Stimulated activated CD8-positive, alpha-beta memory T cell treated with anti-CD3 and anti-CD28 coated beads, Interleukin-15, amount 100 ng/mL, for 48 hours (primary cell): ENCODE results near the gene CRTAP.
"Not testable (repeated sequence)": the region's sequence is repeated elsewhere in the genome, so short reads cannot be mapped to it uniquely, and the experiment has no call there.

Source experiments
- DNase-seq, 2 donors: peaks; one replicate each; pipeline ENCODE4 v3.0.0-alpha.2; 2020; ENCODE audit warnings: low read depth in 2 of 2

The CRTAP gene

DNA sequence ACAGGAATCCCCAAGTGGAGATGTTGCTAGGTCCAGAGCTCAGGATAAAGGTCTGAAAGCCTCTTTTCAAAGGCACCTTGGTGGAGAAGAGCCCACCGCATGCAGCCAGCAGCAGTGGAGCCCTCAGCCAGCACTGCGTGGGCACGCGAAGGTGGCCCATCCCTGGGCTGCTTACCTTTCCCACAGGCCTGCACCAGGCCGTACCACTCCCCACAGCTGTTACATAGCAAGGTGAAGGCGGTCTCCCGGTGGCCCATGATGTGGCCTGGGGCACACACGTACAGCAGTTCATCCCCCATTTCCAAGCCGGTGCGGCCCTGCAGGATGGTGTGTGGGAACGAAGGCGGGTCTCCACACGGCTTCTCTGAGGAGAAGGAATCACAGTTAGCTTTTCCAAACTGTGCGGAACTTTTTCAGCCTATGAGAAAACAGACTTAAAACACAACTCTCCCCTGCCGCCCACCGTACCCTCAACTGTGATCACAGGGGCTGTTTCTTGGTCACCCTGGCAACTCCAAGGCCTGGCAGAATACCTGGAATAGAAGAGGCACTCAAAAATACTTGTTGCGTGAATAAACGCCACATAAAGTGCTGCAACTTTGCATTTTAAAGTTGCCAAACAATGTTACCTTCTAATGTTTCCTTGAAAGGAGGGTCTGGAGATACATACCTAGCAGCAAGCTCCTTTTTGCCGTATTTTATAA, 61.0 kb downstream of the CRTAP start:
- no peak for DNase-seq

DNA sequence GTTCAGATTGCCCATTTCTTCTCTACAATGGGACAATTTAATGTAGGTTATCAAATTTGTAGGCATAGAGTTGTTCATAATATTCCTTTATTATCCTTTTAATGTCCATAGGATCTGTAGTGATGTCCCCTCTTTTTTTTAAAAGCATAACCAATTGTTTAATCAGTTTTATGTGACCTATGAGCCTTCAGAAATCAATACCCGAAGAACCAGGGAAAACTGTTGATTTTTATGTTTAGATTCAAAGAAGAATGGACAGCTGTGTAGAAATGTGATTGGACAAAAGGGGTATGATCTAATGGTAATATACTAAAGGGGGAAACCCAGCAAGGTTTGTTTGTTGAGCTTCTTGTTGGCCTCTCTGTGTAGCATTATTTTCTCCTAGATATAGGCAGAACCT, 65.3 kb downstream of the CRTAP start:
- DNase-seq = no peak

DNA sequence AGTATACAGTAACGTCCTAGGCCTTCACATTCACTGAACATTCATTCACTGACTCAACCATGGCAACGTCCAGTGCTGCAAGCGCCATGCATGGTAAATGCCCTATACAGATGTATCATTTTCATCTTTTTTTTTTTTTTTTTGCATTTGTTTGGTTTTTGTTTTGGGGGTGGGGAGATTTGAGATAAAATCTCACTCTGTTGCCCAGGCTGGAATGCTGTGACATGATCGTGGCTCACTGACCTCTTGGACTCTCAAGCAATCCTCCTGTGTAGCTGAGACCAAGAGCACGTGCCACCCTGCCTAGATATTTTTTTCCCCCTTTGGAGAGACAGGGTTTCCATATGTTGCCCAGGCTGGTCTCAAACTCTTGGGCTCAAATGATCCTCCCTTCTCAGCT, 67.4 kb downstream of the CRTAP start:
- DNase-seq = no peak

DNA sequence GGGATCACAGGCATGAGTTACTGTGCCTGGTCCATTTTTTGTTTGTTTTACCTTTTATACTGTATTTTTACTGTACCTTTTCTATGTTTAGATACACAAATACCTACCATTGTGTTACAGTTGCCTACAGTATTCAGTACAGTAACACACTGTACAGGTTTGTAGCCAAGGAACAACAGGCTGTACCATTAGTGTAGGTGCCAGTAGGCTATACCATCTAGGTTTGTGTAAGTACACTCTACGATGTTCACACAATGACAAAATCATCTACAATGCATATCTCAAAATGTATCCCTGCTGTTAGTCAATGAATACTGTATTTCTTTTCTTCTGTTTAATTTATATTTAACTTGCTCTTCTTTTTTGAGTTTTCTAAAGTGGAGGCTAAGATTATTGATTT, 67.8 kb downstream of the CRTAP start:
- DNase-seq = not testable (repeated sequence)

DNA sequence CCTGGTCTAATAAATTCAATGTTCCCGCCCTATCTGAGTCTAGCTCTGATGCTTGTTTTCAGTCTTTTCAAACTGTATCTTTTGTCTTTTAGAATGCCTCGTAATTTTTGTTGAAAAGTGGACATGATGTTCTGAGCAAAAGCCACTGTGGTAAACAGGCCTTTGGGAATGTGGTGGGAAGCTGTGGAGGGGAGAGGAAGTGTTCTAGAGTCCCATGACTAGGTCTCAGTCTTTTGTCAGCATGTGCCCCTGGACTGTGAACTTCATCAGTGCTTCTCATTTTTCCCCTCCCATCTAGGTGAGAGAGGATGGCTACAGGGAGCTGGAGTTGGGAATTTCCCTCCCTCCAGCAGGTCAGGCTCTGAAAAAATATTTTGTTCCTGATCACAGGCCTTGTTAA, 71.0 kb downstream of the CRTAP start:
- DNase-seq = no peak

DNA sequence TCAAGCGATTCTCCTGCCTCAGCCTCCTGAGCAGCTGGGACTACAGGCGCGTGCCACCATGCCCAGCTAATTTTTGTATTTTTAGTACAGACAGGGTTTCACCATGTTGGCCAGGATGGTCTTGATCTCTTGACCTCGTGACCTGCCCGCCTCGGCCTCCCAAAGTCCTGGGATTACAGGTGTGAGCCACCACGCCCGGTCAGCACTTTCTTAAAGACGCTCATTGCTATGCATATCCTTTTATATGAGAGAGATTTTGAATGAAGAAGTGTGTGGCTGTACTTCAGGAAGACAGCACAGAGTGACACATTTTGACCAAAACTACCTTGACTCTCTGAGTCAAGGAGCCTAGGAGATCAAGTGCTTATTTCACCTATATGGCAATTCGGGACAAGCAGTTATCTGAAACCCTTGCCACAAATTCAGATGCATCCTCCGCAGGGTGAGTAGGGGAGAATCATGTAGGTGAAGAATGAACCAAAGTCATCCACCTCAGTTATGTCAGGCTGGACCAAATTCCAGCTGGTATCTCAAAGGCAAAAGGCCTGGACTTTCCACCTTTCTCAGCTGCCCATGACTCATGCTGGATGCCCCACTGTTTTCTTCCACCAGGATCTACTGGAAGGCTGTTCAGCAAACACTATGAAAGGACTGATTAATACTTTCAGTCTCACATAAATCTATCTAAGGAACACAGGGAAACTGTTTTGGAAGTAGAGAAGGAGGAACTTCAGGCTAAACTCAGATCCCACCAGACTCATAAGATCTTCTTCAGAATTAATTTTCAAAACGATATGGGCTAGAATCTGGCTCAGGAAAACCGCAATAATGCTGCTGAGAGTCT, 72.9 kb downstream of the CRTAP start:
- no peak for DNase-seq

DNA sequence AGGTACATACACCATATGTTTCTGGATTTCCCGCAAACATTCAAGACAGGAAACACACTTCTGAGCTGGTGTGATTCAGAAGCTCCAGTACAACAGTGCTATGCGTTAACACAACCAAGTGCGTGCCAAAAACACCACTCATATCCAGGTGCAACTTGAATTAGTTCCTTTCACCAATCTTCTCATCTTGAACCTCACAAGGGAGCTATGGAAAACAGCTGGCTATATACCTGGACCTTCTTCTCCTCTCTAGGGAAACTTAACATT, 73.5 kb downstream of the CRTAP start:
- DNase-seq = no peak

DNA sequence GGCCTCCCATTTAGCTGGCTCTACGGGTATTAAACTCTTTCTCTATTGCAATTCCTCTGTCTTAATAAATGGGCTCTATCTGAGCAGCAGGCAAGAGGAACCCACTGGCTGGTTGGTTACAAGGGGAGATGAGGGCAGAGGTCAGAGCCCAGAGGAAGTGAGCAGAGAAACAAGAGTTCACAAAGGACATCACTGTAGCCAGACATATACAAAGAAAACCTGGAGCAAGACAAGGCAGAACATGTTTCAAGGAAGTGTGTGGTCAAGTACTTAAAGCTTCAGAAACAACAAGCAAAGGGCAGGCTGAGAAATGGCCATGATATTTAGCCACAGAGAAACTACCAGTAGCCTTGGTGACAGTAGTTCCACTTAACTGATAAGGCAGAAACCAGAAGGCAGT, 80.5 kb downstream of the CRTAP start:
- no peak for DNase-seq

DNA sequence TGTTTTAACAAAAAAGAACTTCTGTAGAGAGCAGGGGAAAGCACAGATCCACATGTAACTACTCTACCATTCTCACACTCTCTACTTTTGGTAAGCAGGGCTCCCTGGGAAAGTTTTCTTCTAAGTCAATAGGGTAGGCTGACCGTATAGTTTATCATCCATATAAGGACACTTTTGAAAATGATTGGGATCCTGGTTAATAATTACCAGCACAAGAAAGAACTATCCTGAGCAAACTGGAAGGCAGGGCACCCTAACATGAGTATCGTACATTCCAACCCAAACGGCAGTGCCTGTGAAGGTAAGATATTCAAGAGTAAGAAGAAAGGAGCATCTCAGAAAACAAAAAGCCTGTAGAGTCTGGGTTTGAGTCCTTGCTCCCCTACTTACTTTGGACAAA, 82.7 kb downstream of the CRTAP start:
- no peak for DNase-seq
